GM18909 (cell line): ENCODE measurements around the gene VSNL1.

ENCODE experiments used
- ATAC-seq: cut with Tn5 transposase; IDR thresholded peaks from one replicate; pipeline ENCODE4 v1.9.1; 2021; ENCODE audit warnings: mild to moderate bottlenecking; ENCODE audit not compliant: unreplicated experiment, poor library complexity

VSNL1 gene

DNA sequence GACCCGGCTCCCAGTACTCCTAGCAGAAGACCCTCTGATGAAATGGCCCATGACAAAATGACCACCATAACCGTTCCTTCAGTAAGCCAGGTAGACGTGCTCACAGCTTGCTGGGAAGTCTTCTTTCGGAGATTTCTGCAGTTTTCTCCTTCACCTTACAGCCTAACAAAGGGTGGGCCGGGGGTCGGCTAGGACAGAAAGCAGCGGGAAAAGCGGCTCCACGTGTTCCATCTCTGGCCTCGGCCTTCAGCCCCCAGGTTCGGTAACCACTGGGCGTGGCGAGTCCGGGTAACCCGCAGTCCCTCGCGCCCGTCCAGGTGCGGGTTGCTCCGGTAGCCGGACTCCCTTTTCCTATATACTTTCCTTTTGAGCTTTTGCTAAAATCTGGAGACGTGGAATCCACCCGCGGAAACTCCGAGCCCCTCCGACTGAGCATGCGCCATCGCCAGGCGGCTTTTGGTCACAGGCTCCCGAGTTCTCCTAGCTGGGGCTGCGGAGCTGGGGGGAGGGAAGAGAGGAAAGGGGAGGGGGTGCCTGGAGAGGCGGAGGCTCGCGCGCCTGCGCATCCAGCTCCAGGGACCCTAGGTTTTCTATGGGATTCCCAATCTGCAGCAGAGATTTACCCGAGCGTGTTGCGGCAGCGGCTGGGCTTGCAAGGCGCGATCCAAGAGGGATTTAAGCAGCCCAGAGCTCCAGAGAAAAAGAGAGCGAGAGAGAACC is at the start of gene VSNL1:
TSS of gene VSNL1 (plus strand) at position 604 of the 720 bp plus-strand sequence. CDS start 51,379 bp downstream, outside the sequence.
- no peak for ATAC-seq

GRCh38 chr2:17495590-17495989 is 44.9 kb upstream of the VSNL1 start:
- ATAC-seq = no peak

DNA sequence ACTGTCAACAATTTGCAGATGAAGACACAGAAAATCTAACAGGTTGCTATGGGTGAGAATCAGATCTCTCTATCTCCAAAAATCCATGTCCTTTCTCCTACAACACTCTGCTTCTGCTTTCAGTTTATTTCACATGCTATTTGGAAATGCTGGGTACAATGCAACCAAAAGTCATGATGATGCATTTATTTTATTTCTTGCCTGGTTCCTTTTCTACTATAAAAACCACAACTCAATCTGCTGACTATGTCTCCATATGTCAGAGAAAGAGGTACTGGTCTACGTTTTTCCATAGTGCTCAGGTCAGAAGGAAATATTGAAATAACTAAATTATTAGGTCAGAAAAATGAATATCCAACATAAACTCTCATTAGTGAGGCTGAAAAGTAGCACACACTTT is 42.8 kb upstream of the VSNL1 start:
- ATAC-seq = no peak

DNA sequence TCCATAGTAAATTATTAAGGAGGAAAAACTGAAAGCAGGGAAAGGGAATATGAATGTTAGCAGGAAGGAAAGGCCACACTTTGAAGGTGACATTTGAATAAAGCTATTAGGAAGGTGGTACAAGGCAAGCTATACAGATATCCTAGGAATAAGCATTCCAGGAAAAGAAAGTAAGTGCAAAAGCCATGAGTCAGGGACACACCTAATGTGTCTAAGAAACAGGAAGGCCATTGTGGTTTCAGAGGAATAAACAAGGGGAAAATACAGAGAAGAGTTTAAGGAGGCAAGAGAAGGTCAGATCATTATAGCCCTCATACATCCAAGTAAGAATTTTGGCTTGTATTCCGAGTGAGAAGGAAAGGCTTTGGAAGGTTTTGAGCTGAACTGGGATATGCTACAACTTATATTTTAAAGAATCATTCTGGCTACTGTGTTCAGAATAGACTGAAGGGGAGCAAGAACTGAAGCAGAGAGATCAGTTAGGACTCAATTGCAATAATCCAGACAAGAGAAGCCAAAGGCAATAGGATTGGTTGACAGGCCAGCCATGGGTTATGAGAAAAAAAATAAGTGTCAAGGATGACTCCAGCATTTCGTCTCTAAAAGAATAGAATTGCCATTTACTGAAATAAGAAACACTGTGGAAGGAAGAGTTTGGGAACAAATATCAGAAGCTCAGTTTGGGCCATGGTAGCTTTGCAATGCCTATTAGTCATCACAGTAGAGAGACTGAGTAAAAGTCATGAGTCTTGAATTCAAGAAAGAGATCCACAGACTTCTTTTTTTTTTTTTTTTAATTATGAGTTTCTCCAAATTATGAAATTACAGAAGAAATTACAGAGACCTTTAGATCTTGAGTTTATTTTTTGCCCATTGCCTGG is 33.5 kb upstream of the VSNL1 start:
- ATAC-seq = no peak

GRCh38 chr2:17515652-17516051 is 24.8 kb upstream of the VSNL1 start:
- peak; percentile 43 for ATAC-seq

- peak; percentile 31 for ATAC-seq
Measured at GRCh38 chr2:17517481-17518211, 22.9 kb upstream of the VSNL1 start.

GRCh38 chr2:17518212-17519154 is 22.0 kb upstream of the VSNL1 start, which contains the start of gene RAD51AP2:
Gene RAD51AP2, minus strand, starts transcription at chr2:17518440. Its CDS starts 25 bp downstream, at chr2:17518415.
- peak; percentile 89 for ATAC-seq

DNA sequence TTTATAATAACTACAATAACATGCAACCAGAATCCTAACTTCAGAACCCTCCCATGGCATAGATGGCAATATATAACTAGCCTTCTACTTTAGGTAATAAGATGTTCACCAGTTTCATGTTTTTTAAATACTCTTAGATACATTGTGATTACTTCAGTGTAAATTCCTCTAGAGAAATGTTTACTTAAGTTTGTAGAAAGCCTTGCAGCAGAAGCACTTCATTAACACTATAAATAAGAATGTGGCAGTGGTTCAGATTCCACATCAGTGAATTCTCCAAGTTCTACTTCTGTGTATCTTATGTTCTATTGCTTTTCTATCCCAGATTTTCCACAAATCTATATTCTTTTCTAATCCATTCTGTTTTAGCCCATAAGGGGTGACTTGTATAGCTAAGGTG is 21.0 kb upstream of the VSNL1 start:
- no peak for ATAC-seq

DNA sequence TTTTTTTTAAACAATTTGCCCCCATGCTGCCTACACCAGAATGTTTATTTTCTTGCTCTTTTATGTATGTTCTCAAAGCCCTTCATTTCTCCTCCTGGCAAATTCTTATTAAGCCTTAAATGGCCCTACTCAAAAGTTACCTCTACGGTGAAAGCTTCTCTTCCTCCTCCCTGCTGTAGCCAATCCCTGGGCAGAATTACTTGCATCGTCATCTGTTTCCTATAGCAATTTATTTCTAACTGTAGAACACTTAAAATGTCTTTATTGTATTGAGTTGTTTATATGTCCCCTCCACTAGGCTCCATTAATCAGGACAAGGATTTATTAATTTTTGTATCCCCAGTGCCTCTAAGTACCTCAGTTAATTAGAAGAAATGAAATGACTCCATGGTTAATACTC is 19.7 kb upstream of the VSNL1 start:
- no peak for ATAC-seq

GRCh38 chr2:17521621-17522020 is 18.9 kb upstream of the VSNL1 start:
- no peak for ATAC-seq

DNA sequence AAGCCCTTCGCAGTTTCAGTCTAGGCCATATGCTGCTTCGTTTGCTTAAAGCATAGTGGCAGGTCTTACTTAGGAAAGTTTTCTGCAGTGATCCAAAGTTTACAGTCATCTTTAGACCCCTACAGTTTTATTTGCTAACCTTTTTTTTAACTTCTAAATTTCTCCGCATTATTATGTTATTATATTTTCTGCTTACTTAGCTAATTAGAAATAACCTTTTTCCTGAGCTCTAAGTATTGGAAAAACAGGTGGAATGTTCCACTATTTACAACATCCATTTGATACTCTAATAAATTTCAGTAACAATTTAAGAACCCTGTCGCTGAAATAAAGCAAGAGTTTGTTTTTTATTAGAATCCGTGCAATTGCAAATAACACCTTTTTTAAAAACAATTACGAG is 18.2 kb upstream of the VSNL1 start:
- ATAC-seq = no peak

DNA sequence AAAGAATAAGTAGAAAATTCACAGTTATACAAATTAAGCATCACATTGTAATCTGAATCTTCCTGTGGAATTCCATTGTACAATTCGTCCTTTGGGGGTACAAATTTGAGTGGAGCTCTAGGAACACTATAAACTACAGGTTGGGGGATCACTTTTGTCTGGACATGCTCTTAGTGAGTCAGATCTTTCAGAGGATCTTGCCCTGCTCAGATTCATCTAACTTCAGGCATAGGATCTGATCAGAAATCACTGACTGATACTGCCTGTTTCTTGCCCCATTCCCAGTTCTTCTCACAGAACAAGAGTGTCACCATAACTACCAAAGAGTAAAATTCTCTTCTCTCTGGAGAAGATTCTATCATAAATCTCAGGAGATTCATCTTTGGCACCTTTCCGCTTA is 10.7 kb upstream of the VSNL1 start:
- ATAC-seq = no peak

GRCh38 chr2:17533546-17533945 is 7.0 kb upstream of the VSNL1 start:
- ATAC-seq = no peak

DNA sequence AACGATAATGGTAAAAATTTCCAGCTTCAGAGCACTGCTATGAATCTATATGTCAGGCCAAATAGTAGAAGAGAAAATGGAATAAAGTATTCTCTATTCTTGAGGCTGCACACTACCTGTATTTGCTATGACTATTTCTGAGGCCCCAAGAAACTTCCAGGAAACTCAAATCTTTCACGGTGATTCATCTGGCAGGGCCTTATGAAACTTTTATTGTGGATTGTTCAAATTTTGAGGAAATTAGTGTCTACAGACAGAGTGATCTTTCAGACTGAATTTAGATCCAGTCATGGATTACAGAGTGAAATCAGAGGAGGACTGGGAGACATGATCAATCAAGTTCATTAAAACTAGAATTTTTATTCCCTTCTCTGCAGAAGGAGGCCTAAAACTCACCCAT is 4.1 kb upstream of the VSNL1 start:
- ATAC-seq = no peak

GRCh38 chr2:17538022-17538843 is 2.3 kb upstream of the VSNL1 start:
- ATAC-seq = peak; percentile 22

- peak; percentile 58 for ATAC-seq
Measured at GRCh38 chr2:17538844-17539554, 1.5 kb upstream of the VSNL1 start.

DNA sequence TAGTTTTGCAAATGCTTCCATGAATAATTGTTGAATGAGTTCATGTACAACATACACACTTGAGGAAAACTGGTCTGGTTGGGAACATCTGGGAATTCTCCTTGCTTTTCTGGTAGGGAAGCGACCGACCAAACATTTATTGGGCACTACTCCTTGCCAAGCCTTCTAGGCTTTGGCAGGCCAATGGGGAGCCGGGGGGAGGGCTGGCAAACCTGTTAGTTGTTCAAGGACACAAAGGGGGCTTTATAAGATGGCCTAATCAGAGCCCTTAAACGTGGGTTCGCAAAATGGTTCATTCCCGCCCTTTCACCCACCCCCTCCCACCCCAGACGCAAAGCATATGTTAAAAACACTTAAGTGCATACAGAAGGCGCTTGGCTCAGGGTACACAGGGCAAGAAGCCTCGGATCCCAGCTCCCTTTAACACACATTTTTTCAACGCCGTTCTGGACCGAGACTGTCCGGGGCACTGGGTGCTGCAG is 844 bp upstream of the VSNL1 start:
- ATAC-seq = no peak
